ENCODE measurements around the gene ATP8B4.
"Not testable (repeated sequence)": the region's sequence is repeated elsewhere in the genome, so short reads cannot be mapped to it uniquely, and the experiment has no call there.

The ATP8B4 gene

GRCh38 chr15:49985463-49985862 lies 133.6 kb downstream of the ATP8B4 start:
- Histone ChIP-seq H3K36me3 (replicated peaks) (no peaks in the 10 kb centered on the region), H3K4me3 (no peak overlapping the region), H3K9me3 (no peaks in the 10 kb centered on the region), H3K4me1 (peaks cover 2% of the 10 kb centered on the region; the same call in 1 of the 2 replicates), H3K27me3 (ENCODE audit: low read depth) (no peaks in the 10 kb centered on the region)
- DNase-seq (ENCODE audit: low spot score in 2 of 2), result no peak
- in situ Hi-C loops (cut with MboI; ENCODE audit: low sequenced_read_pairs), result no loop called here

- Histone ChIP-seq H3K36me3 (replicated peaks) (no peaks in the 10 kb centered on the region), H3K4me1 (peaks cover 8% of the 10 kb centered on the region), H3K4me3 (no peak overlapping the region), H3K27me3 (ENCODE audit: low read depth) (no peaks in the 10 kb centered on the region), H3K9me3 (no peaks in the 10 kb centered on the region)
- DNase-seq (ENCODE audit: low spot score in 2 of 2), result no peak
- in situ Hi-C loops (cut with MboI; ENCODE audit: low sequenced_read_pairs), result no loop called here
Measured at GRCh38 chr15:49984436-49984835, 134.6 kb downstream of the ATP8B4 start.

DNA sequence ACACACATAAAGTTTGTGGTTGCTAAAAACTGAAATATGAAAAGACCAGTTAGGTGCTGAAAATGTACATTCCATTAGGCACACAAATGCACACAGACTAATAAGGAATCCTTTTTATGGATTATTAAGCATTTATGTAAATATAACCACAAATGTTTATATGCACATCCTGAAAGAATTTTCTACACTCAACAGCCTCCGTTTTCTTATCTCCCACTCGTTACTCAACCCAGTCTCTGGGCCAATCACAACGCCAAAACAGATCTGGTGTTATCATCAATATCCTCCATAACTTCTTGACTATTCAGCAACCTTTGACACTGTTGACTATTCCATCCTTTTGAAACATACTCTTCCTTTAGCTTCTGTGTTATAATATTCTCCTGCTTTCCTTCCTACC lies 136.4 kb downstream of the ATP8B4 start:
- DNase-seq (ENCODE audit: low spot score in 2 of 2), result no peak
- in situ Hi-C loops (cut with MboI; ENCODE audit: low sequenced_read_pairs), result no loop called here
- Histone ChIP-seq H3K9me3 (no peaks in the 10 kb centered on the region), H3K4me3 (no peak overlapping the region), H3K4me1 (peaks cover 9% of the 10 kb centered on the region), H3K36me3 (replicated peaks) (no peaks in the 10 kb centered on the region), H3K27me3 (ENCODE audit: low read depth) (no peaks in the 10 kb centered on the region)

DNA sequence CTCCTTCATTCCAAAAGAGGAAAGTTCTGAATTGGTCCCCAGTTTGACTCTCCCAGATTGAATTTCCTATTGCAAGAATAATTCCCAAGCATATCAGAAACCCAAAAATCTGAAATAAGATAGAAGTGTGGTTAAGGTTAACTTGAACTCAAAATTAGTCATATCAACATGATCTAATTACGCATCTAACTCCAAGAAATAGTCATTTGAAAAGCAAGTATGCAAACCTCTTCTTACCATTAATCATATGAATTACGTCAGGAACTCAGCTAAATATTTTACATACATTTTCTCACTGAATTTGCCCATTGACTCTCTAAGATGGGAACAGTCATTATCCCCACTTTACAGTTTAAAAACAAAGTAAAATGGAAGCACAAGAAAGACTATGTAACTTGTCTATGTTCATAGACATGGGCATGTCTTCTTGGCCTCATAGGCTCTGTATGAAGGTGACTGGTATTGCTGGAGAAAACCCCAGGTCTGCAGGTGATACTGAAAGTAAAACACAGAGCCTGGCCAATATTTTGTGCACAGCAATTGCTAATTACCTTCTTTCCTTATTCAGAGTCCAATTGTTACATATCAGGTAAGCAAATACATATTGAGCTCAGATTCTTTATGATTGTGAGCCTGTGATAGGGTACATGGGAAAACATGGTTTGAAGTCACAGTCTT lies 139.2 kb downstream of the ATP8B4 start:
- Histone ChIP-seq H3K27me3 (ENCODE audit: low read depth) (no peaks in the 10 kb centered on the region), H3K36me3 (replicated peaks) (no peaks in the 10 kb centered on the region), H3K9me3 (no peaks in the 10 kb centered on the region), H3K4me1 (peaks cover 23% of the 10 kb centered on the region), H3K4me3 (no peak overlapping the region)
- DNase-seq (ENCODE audit: low spot score in 2 of 2), result no peak
- in situ Hi-C loops (cut with MboI; ENCODE audit: low sequenced_read_pairs), result no loop called here

GRCh38 chr15:49978121-49978520 lies 140.9 kb downstream of the ATP8B4 start:
- Histone ChIP-seq H3K9me3 (no peaks in the 10 kb centered on the region), H3K4me1 (peaks cover 23% of the 10 kb centered on the region), H3K27me3 (ENCODE audit: low read depth) (no peaks in the 10 kb centered on the region), H3K4me3 (no peak overlapping the region), H3K36me3 (replicated peaks) (no peaks in the 10 kb centered on the region)
- in situ Hi-C loops (cut with MboI; ENCODE audit: low sequenced_read_pairs), result no loop called here
- DNase-seq (ENCODE audit: low spot score in 2 of 2), result no peak

DNA sequence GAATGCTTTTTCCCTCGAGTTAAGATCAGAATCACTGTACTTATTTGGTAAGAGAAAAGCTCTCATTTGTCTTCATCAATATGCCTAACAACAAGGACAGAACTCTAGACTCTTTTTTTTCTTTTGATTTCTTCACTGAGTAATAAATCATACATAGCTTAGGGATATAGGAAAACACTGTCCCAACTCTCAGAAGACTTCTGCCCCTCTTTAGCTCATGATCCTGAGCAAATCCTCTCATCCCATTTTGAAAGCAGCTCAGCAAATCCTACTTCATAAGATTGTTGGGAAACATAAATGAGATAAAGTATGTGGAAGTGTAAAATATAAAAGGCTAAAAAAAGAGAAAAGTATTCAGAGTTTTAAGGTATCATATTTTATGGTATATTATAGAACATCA lies 141.7 kb downstream of the ATP8B4 start:
- H3K4me3 ChIP-seq, result no peak overlapping the region
- DNase-seq (ENCODE audit: low spot score in 2 of 2), result no peak
- H3K9me3 ChIP-seq, result no peaks in the 10 kb centered on the region
- peaks cover 23% of the 10 kb centered on the region for H3K4me1 ChIP-seq
- no peaks in the 10 kb centered on the region for H3K27me3 ChIP-seq (ENCODE audit: low read depth)
- no peaks in the 10 kb centered on the region for H3K36me3 ChIP-seq (replicated peaks)
- in situ Hi-C loops (cut with MboI; ENCODE audit: low sequenced_read_pairs), result no loop called here

GRCh38 chr15:49964551-49964950 lies 154.5 kb downstream of the ATP8B4 start:
- no peaks in the 10 kb centered on the region for H3K4me1 ChIP-seq
- H3K4me3 ChIP-seq, result no peak overlapping the region
- no peaks in the 10 kb centered on the region for H3K9me3 ChIP-seq
- in situ Hi-C loops (cut with MboI; ENCODE audit: low sequenced_read_pairs), result no loop called here
- DNase-seq (ENCODE audit: low spot score in 2 of 2), result no peak
- no peaks in the 10 kb centered on the region for H3K27me3 ChIP-seq (ENCODE audit: low read depth)
- H3K36me3 ChIP-seq (replicated peaks), result no peaks in the 10 kb centered on the region

GRCh38 chr15:49964061-49964460 lies 155.0 kb downstream of the ATP8B4 start:
- DNase-seq (ENCODE audit: low spot score in 2 of 2), result no peak
- in situ Hi-C loops (cut with MboI; ENCODE audit: low sequenced_read_pairs), result no loop called here
- H3K4me1 ChIP-seq, result no peaks in the 10 kb centered on the region
- H3K4me3 ChIP-seq, result no peak overlapping the region
- no peaks in the 10 kb centered on the region for H3K9me3 ChIP-seq
- H3K27me3 ChIP-seq (ENCODE audit: low read depth), result no peaks in the 10 kb centered on the region
- no peaks in the 10 kb centered on the region for H3K36me3 ChIP-seq (replicated peaks)

DNA sequence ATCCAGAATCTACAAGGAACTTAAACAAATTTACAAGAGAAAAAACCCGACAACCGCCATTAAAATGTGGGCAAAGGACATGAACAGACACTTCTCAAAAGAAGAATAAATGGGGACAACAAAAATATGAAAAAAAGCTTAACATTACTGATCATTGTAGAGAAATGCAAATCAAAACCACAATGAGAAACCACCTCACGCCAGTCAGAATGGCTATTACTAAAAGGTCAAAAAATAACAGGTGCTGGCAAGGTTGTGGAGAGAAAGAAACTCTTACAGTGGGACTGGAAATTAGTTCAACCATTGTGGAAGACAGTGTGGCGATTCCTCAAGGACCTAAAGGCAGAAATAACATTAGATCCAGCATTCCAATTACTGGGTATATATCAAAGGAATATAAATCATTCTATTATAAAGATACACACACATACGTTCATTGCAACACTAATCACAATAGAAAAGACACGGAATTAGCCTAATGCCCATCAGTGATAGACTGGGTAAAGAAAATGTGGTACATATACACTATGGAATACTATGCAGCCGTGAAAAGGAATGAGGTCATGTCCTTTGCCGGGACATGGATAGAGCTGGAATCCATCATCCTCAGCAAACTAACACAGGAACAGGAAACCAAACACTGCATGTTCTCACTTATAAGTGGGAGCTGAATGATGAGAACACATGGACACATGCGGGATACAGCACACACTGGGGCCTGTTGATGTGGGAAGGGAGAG lies 155.8 kb downstream of the ATP8B4 start:
- H3K27me3 ChIP-seq (ENCODE audit: low read depth); H3K36me3 ChIP-seq (replicated peaks); in situ Hi-C loops (cut with MboI; ENCODE audit: low sequenced_read_pairs); H3K9me3 ChIP-seq; DNase-seq (ENCODE audit: low spot score in 2 of 2); H3K4me1 ChIP-seq; H3K4me3 ChIP-seq: not testable (repeated sequence)

- no peak overlapping the region for H3K4me3 ChIP-seq
- H3K36me3 ChIP-seq (replicated peaks), result no peaks in the 10 kb centered on the region
- DNase-seq (ENCODE audit: low spot score in 2 of 2), result no peak
- H3K4me1 ChIP-seq, result no peaks in the 10 kb centered on the region
- no peaks in the 10 kb centered on the region for H3K27me3 ChIP-seq (ENCODE audit: low read depth)
- in situ Hi-C loops (cut with MboI; ENCODE audit: low sequenced_read_pairs), result no loop called here
- H3K9me3 ChIP-seq, result no peaks in the 10 kb centered on the region
Measured at GRCh38 chr15:49962044-49962602, 156.9 kb downstream of the ATP8B4 start.

- H3K9me3 ChIP-seq, result no peaks in the 10 kb centered on the region
- DNase-seq (ENCODE audit: low spot score in 2 of 2), result no peak
- no peak overlapping the region for H3K4me3 ChIP-seq
- in situ Hi-C loops (cut with MboI; ENCODE audit: low sequenced_read_pairs), result no loop called here
- H3K4me1 ChIP-seq, result no peaks in the 10 kb centered on the region
- no peaks in the 10 kb centered on the region for H3K36me3 ChIP-seq (replicated peaks)
- H3K27me3 ChIP-seq (ENCODE audit: low read depth), result no peaks in the 10 kb centered on the region
Measured at GRCh38 chr15:49953421-49953820, 165.6 kb downstream of the ATP8B4 start.

GRCh38 chr15:49946681-49947080 lies 172.4 kb downstream of the ATP8B4 start:
- Histone ChIP-seq H3K9me3 (peaks cover 19% of the 10 kb centered on the region), H3K4me3 (no peak overlapping the region), H3K36me3 (replicated peaks) (no peaks in the 10 kb centered on the region), H3K4me1 (no peaks in the 10 kb centered on the region), H3K27me3 (ENCODE audit: low read depth) (no peaks in the 10 kb centered on the region)
- in situ Hi-C loops (cut with MboI; ENCODE audit: low sequenced_read_pairs), result no loop called here
- DNase-seq (ENCODE audit: low spot score in 2 of 2), result no peak

- Histone ChIP-seq H3K9me3 (no peaks in the 10 kb centered on the region), H3K4me1 (peaks cover 4% of the 10 kb centered on the region; the same call in 1 of the 2 replicates), H3K4me3 (no peak overlapping the region), H3K27me3 (ENCODE audit: low read depth) (no peaks in the 10 kb centered on the region), H3K36me3 (replicated peaks) (no peaks in the 10 kb centered on the region)
- no peak for DNase-seq (ENCODE audit: low spot score in 2 of 2)
- in situ Hi-C loops (cut with MboI; ENCODE audit: low sequenced_read_pairs), result no loop called here
Measured at GRCh38 chr15:49934487-49934886, 184.5 kb downstream of the ATP8B4 start.

DNA sequence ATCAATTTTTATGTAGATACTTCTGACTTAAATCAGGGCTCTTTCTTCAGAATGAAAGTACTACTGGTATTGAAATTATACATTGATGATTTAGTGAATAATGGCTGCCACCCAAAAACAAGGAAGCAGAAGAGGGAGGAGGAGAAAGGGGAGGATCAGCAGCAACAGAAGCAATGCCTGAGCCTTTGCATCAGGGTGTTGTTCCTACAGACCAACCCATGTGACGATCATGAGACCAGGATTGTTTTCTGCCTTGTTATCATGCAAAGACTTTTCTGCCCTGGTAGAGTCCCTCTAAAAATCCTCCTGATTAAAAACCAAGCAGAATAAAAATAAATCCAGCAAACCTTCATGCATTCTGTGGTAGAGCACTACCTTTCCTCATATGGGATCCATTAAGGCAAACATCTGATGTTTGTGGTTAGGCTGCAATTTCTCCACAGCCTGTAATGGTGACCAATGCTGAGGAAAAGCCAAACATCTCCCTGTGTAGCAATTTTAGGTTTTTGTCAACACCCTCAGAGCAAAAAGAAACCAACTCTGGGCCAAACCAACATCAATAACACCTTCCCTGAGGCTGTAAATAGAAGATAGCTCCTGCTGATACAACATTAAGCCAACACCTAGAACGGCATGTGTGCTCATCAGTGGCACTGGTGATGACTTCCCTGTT lies 191.7 kb downstream of the ATP8B4 start:
- H3K4me3 ChIP-seq, result no peak overlapping the region
- H3K9me3 ChIP-seq, result no peaks in the 10 kb centered on the region
- no peaks in the 10 kb centered on the region for H3K27me3 ChIP-seq (ENCODE audit: low read depth)
- H3K36me3 ChIP-seq (replicated peaks), result no peaks in the 10 kb centered on the region
- in situ Hi-C loops (cut with MboI; ENCODE audit: low sequenced_read_pairs), result no loop called here
- no peak for DNase-seq (ENCODE audit: low spot score in 2 of 2)
- peaks cover 3% of the 10 kb centered on the region; the same call in 1 of the 2 replicates for H3K4me1 ChIP-seq

All from HAP-1 (cell line).